ENCODE results near the gene RPS27. TPM values are rescaled to one million over a fixed set of nuclear protein-coding genes. Genes with fewer than 3 reads are reported as not detected.

Gene RPS27
- total and polyA plus RNA-seq, 10 of the 15 experiments (the other 5 are each of a cell fraction or from before 2014, with no cell fraction given), result 2,708 to 14,234 (median 8,874) TPM

DNA sequence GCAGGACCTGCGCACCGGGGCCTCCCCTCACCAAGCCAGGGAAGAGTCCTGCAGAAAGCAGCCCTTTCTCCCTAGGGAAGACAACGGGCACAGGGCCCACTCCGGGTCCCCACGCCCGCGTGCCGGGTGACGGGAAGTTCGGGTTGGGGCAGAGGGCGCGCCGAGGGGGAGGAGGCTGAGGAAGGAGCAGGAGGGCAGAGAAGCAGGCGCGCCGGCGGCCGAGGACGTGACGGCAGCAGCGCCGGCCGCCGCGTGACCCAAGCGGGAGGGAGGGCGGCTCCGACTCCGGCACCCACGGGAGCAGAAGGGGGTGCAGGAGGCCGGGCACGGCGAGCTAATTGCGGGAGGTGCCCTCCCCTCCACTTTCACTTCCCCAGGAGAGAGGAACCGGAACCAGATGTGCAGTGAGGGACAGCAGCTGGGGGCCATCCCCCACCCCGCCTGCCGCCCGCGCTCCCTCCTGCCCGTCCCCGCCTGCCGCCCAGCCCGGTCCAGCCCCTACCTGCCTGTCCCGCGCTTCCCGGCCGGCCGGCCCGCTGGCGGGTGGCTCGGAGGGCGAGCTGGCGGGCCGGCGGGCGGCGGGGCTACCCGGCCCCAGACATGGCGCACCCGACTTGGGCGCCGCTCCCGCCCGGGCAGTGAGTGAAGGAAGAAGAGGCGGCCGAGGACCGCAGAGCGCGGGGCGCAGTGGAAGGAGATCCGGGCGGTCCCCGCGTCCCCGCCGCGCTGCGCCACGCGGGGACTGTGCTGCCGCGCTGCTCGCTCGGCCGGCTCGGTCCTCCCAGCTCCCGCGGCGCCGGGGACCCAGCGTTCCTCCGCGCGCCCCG is 44.6 kb upstream of the RPS27 start (continued):
- TF ChIP-seq ASH2L (IDR thresholded peaks at IDR 0.05; ENCODE audit: borderline replicate concordance, low read depth), result no peak
- no peak for TF ChIP-seq ATF7 (IDR thresholded peaks at IDR 0.05; ENCODE audit: low read depth)
- TF ChIP-seq GABPA (IDR thresholded peaks at IDR 0.05; ENCODE audit: low read depth), result peak; percentile 78; the same call in 1 of the 2 replicates
- peak; percentile 63 for TF ChIP-seq POLR2AphosphoS5 (IDR thresholded peaks at IDR 0.05; ENCODE audit: low read length)
- TF ChIP-seq EP300 (IDR thresholded peaks at IDR 0.05; ENCODE audit: borderline replicate concordance in 1 of 2, control insufficient read depth in 1 of 2, low read depth in 2 of 2, low read length in 2 of 2), result peak; percentile 82 to 87
- peak; percentile 44; the same call in 1 of the 2 replicates for TF ChIP-seq MTA2 (IDR thresholded peaks at IDR 0.05; ENCODE audit: low read depth)
- peak; percentile 47; the same call in 1 of the 2 replicates for TF ChIP-seq SMAD5 (IDR thresholded peaks at IDR 0.05; ENCODE audit: low read depth)
- no peak; the same call in 1 of the 2 replicates for TF ChIP-seq STAT1 (conservative IDR thresholded peaks at IDR 0.05)
- TF ChIP-seq CHD4 (IDR thresholded peaks at IDR 0.05), result no peak
- TF ChIP-seq RAD21 (IDR thresholded peaks at IDR 0.05; ENCODE audit: insufficient read depth, low read depth, low read length), result no peak
- peak; percentile 24 for TF ChIP-seq KLF5 (IDR thresholded peaks at IDR 0.05; ENCODE audit: partially characterized antibody)
- TF ChIP-seq YBX1 (IDR thresholded peaks at IDR 0.05), result no peak
- peak; percentile 98 for TF ChIP-seq TCF3 (IDR thresholded peaks at IDR 0.05; ENCODE audit: borderline replicate concordance, insufficient read depth, low read depth, low read length)
- TF ChIP-seq, protein P1, sequence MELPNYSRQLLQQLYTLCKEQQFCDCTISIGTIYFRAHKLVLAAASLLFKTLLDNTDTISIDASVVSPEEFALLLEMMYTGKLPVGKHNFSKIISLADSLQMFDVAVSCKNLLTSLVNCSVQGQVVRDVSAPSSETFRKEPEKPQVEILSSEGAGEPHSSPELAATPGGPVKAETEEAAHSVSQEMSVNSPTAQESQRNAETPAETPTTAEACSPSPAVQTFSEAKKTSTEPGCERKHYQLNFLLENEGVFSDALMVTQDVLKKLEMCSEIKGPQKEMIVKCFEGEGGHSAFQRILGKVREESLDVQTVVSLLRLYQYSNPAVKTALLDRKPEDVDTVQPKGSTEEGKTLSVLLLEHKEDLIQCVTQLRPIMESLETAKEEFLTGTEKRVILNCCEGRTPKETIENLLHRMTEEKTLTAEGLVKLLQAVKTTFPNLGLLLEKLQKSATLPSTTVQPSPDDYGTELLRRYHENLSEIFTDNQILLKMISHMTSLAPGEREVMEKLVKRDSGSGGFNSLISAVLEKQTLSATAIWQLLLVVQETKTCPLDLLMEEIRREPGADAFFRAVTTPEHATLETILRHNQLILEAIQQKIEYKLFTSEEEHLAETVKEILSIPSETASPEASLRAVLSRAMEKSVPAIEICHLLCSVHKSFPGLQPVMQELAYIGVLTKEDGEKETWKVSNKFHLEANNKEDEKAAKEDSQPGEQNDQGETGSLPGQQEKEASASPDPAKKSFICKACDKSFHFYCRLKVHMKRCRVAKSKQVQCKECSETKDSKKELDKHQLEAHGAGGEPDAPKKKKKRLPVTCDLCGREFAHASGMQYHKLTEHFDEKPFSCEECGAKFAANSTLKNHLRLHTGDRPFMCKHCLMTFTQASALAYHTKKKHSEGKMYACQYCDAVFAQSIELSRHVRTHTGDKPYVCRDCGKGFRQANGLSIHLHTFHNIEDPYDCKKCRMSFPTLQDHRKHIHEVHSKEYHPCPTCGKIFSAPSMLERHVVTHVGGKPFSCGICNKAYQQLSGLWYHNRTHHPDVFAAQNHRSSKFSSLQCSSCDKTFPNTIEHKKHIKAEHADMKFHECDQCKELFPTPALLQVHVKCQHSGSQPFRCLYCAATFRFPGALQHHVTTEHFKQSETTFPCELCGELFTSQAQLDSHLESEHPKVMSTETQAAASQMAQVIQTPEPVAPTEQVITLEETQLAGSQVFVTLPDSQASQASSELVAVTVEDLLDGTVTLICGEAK (IDR thresholded peaks at IDR 0.05; ENCODE audit: borderline replicate concordance), result peak; percentile 28; the same call in 1 of the 2 replicates
- no peak for TF ChIP-seq RELA (IDR thresholded peaks at IDR 0.05; ENCODE audit: borderline replicate concordance, partially characterized antibody)
- no peak for TF ChIP-seq CBX5 (IDR thresholded peaks at IDR 0.05; ENCODE audit: low read depth)
- no peak for TF ChIP-seq SUPT20H (IDR thresholded peaks at IDR 0.05; ENCODE audit: borderline replicate concordance, control insufficient read depth, low read depth, low read length)
- no peak for TF ChIP-seq FOXM1 (IDR thresholded peaks at IDR 0.05; ENCODE audit: low read depth, low read length)
- TF ChIP-seq NR2F1 (conservative IDR thresholded peaks at IDR 0.05), result peak; percentile 34; the same call in 1 of the 2 replicates
- TF ChIP-seq CREB1 (IDR thresholded peaks at IDR 0.05; ENCODE audit: low read depth), result peak; percentile 74; the same call in 1 of the 2 replicates
- peak; percentile 73; the same call in 1 of the 2 replicates for TF ChIP-seq EED (IDR thresholded peaks at IDR 0.05; ENCODE audit: low read depth)
- peak; percentile 88 for TF ChIP-seq IRF4 (IDR thresholded peaks at IDR 0.05; ENCODE audit: low read depth, low read length)
- TF ChIP-seq ZBED1 (IDR thresholded peaks at IDR 0.05; ENCODE audit: borderline replicate concordance), result peak; percentile 62; the same call in 1 of the 2 replicates
- TF ChIP-seq SRF (IDR thresholded peaks at IDR 0.05; ENCODE audit: low read depth in 2 of 2, low read length in 2 of 2), result peak in 1 of 2 experiments; percentile 63; a peak in 1 of 4 replicates
- peak; percentile 80 for TF ChIP-seq BCL3 (IDR thresholded peaks at IDR 0.05; ENCODE audit: borderline replicate concordance, insufficient read depth, low read depth, low read length, poor library complexity, severe bottlenecking)
- TF ChIP-seq STAT3 (IDR thresholded peaks at IDR 0.05; ENCODE audit: low read depth, low read length), result no peak
